Stomach (tissue), 9 donors: ENCODE results near the gene MGAT4B. TPM values are rescaled to one million over a fixed set of nuclear protein-coding genes. Genes with fewer than 3 reads are reported as not detected.

Experiments
- DNase-seq, 2 donors: peaks; one replicate each; pipeline versions ENCODE4 v3.0.0 to v3.0.0-alpha.2; 2013 to 2019
- H3K27ac ChIP-seq, 5 donors: fragments of 200-600 bp in 4 of 5; sonication (generic) in 4 of 5; one replicate each; pipeline ENCODE4 v1.5.1; 2013 to 2019; ENCODE audit warnings: mild to moderate bottlenecking in 1 of 5, moderate library complexity in 1 of 5
- H3K27me3 ChIP-seq, 3 donors: fragments of 200-600 bp; sonication (generic); one replicate each; pipeline ENCODE4 v1.5.1; 2017 to 2019; ENCODE audit warnings: mixed run types in 1 of 3
- H3K36me3 ChIP-seq, 4 donors: fragments of 200-600 bp; sonication (generic); 1 replicate in 3 of 4; 2 replicates in 1 of 4; pipeline ENCODE4 v1.5.1; 2016 to 2019
- H3K4me1 ChIP-seq, 4 donors: fragments of 200-600 bp; sonication (generic); one replicate each; pipeline ENCODE4 v1.5.1; 2016 to 2019
- H3K4me3 ChIP-seq, 4 donors: fragments of 200-600 bp; sonication (generic) in 3 of 4; one replicate each; pipeline ENCODE4 v1.5.1; 2016 to 2019; ENCODE audit warnings: mild to moderate bottlenecking in 1 of 4
- H3K9me3 ChIP-seq, 4 donors: fragments of 200-600 bp; sonication (generic); one replicate each; pipeline ENCODE4 v1.5.1; 2016 to 2019
- EP300 ChIP-seq: sonication (generic); formaldehyde crosslinking; IDR thresholded peaks from one replicate; pipeline ENCODE4 v1.6.1; 2017; ENCODE audit warnings: antibody characterized with exemption
- POLR2A ChIP-seq, 4 donors: fragments of 450-650 bp; IDR thresholded peaks; one replicate each; pipeline ENCODE4 v1.6.1; 2016; ENCODE audit warnings: antibody characterized with exemption in 4 of 4, control low read depth in 2 of 4, mild to moderate bottlenecking in 1 of 4, moderate library complexity in 1 of 4
- POLR2AphosphoS5 ChIP-seq, 3 donors: sonication (generic); formaldehyde crosslinking; IDR thresholded peaks; one replicate each; pipeline ENCODE4 v1.6.1; 2016; ENCODE audit warnings: antibody characterized with exemption in 3 of 3
- WGBS, 5 donors: extraction: QIAGEN DNeasy Blood & Tissue Kit in 3 of 5; methylation state at CpG; one replicate each; pipeline versions ENCODE4 v1.1.5 to v1.1.7; 2013 to 2018; 5-methylcytosine and 5-hydroxymethylcytosine counted together
- intact Hi-C: fragments of 100-400 bp; cut with DNase I; formaldehyde crosslinking; loops from one replicate; pipeline ENCODE4 v1.15.1; 2023; ENCODE audit warnings: low total_unique reads
- polyA plus RNA-seq, 3 donors: library from polyadenylated mRNA; stranded (reverse); fragments of 200-250 nt; gene quantifications; one replicate each; pipeline ENCODE4 v1.2.3, GENCODE V29; 2013
- total RNA-seq, 5 donors: library from RNA; depleted of rRNA; stranded (reverse); fragments of >200 nt; gene quantifications; one replicate each; pipeline versions ENCODE4 v1.1.0 to v1.2.3, GENCODE V29; 2014 to 2016
- TF ChIP-seq, protein P1 (sequence below), 7 experiments: fragments of 450-650 bp in 4 of 7; fragments of 200-600 bp in 3 of 7; sonication (generic) in 3 of 7; IDR thresholded peaks; one replicate each; pipeline ENCODE4 v1.5.1; 2016 to 2019; ENCODE audit warnings: antibody characterized with exemption in 7 of 7, control low read depth in 2 of 7, mild to moderate bottlenecking in 1 of 7
- donor health status: healthy with polysubstance abuse.
- donor health status: Bipolar disorder and iron deficiency.
- donor health status: healthy.

MGAT4B gene
- total and polyA plus RNA-seq, 8 donors: 85.0 to 617 (median 152) TPM

- H3K36me3 ChIP-seq: peaks cover 99 to 100% (median 100%) of the 10 kb centered on the region in 4 donors
- no peak for DNase-seq
Measured at GRCh38 chr5:179828756-179829421, 22.2 kb upstream of the MGAT4B start.

GRCh38 chr5:179827680-179828079 lies 21.0 kb upstream of the MGAT4B start:
- intact Hi-C loops: no loop called here
- Histone ChIP-seq H3K9me3 (no peaks in the 10 kb centered on the region), H3K36me3 (peaks cover 93 to 100% (median 100%) of the 10 kb centered on the region in 4 donors), H3K4me3 (peak overlapping the region in 1 of 4 donors; percentile 7), H3K4me1 (peaks cover 30 to 94% (median 66%) of the 10 kb centered on the region in 4 donors), H3K27me3 (no peaks in the 10 kb centered on the region), H3K27ac (peak overlapping the region in 4 of 5 donors; percentile 45 to 61 (median 58))
- 48 to 69% (median 54%) methylated on average over 7 to 9 of the region's 9 CpGs for WGBS, 5 donors
- DNase-seq: peak in 1 of 2 donors; percentile 72
- TF ChIP-seq EP300 (no peak), POLR2AphosphoS5 (IDR thresholded peaks at IDR 0.05) (peak in 1 of 3 donors; percentile 43), POLR2A (IDR thresholded peaks at IDR 0.05) (no peak)

More at GRCh38 chr5:179828756-179829421, 22.2 kb upstream of the MGAT4B start:
- H3K9me3 ChIP-seq: no peaks in the 10 kb centered on the region
- peak overlapping the region in 4 of 5 donors; percentile 5 to 59 (median 42) for H3K27ac ChIP-seq
- no peak for TF ChIP-seq EP300
- TF ChIP-seq POLR2A (IDR thresholded peaks at IDR 0.05): no peak
- peak in 1 of 3 donors; percentile 11 for TF ChIP-seq POLR2AphosphoS5 (IDR thresholded peaks at IDR 0.05)
- TF ChIP-seq, protein P1, sequence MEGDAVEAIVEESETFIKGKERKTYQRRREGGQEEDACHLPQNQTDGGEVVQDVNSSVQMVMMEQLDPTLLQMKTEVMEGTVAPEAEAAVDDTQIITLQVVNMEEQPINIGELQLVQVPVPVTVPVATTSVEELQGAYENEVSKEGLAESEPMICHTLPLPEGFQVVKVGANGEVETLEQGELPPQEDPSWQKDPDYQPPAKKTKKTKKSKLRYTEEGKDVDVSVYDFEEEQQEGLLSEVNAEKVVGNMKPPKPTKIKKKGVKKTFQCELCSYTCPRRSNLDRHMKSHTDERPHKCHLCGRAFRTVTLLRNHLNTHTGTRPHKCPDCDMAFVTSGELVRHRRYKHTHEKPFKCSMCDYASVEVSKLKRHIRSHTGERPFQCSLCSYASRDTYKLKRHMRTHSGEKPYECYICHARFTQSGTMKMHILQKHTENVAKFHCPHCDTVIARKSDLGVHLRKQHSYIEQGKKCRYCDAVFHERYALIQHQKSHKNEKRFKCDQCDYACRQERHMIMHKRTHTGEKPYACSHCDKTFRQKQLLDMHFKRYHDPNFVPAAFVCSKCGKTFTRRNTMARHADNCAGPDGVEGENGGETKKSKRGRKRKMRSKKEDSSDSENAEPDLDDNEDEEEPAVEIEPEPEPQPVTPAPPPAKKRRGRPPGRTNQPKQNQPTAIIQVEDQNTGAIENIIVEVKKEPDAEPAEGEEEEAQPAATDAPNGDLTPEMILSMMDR (IDR thresholded peaks at IDR 0.05): no peak
- peaks cover 19 to 92% (median 54%) of the 10 kb centered on the region in 4 donors for H3K4me1 ChIP-seq
- 90 to 95% (median 93%) methylated on average over 3 of the region's 3 CpGs for WGBS, 5 donors
- no peaks in the 10 kb centered on the region for H3K27me3 ChIP-seq
- H3K4me3 ChIP-seq: no peak overlapping the region
- intact Hi-C loops: no loop called here

GRCh38 chr5:179825655-179826182 lies 19.1 kb upstream of the MGAT4B start:
- no peaks in the 10 kb centered on the region for H3K9me3 ChIP-seq
- peak overlapping the region in 2 of 4 donors; percentile 15 to 96 for H3K4me3 ChIP-seq
- peak overlapping the region in 1 of 5 donors; percentile 59 for H3K27ac ChIP-seq
- H3K36me3 ChIP-seq: peaks cover 73 to 88% (median 85%) of the 10 kb centered on the region in 4 donors
- WGBS, 5 donors: 56 to 76% (median 64%) methylated on average over 13 of the region's 13 CpGs
- peak in 1 of 3 donors; percentile 3 for TF ChIP-seq POLR2AphosphoS5 (IDR thresholded peaks at IDR 0.05)
- TF ChIP-seq, protein P1 (IDR thresholded peaks at IDR 0.05): no peak
- no peaks in the 10 kb centered on the region for H3K27me3 ChIP-seq
- H3K4me1 ChIP-seq: peaks cover 36 to 84% (median 73%) of the 10 kb centered on the region in 4 donors
- DNase-seq: peak in 1 of 2 donors; percentile 61
- intact Hi-C loops: no loop called here

DNA sequence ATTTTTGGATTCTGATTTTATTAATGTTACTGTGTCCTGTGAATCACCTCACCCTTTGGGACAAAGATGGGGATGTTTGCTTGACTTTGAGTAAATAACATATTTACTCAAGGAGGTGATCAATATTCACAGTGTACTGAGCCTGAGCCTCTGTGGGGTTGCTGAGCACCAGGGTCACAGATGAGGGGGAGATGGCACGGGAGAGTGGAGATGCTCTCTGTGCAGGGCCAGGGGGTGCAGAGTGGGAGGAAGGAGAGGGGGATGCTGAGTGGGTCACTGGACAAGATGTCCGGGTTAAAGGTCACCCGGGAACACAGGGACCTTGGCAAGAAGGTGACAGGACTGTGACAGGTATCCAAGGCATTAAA lies 18.1 kb upstream of the MGAT4B start:
- intact Hi-C loops: no loop called here
- H3K27ac ChIP-seq: peak overlapping the region in 1 of 5 donors; percentile 12

More for the DNA sequence above, 18.1 kb upstream of the MGAT4B start:
- Histone ChIP-seq H3K4me3 (peak overlapping the region in 2 of 4 donors; percentile 15 to 96), H3K4me1 (peaks cover 43 to 84% (median 77%) of the 10 kb centered on the region in 4 donors), H3K36me3 (peaks cover 64 to 78% (median 75%) of the 10 kb centered on the region in 4 donors), H3K9me3 (no peaks in the 10 kb centered on the region), H3K27me3 (no peaks in the 10 kb centered on the region)
- 61 to 75% (median 64%) methylated on average over 3 of the region's 3 CpGs for WGBS, 5 donors
- no peak for DNase-seq
- TF ChIP-seq, protein P1 (IDR thresholded peaks at IDR 0.05): no peak
- TF ChIP-seq POLR2AphosphoS5 (IDR thresholded peaks at IDR 0.05) (no peak), EP300 (no peak), POLR2A (IDR thresholded peaks at IDR 0.05) (no peak)
